ENCODE data around the gene NSD2.

DNA sequence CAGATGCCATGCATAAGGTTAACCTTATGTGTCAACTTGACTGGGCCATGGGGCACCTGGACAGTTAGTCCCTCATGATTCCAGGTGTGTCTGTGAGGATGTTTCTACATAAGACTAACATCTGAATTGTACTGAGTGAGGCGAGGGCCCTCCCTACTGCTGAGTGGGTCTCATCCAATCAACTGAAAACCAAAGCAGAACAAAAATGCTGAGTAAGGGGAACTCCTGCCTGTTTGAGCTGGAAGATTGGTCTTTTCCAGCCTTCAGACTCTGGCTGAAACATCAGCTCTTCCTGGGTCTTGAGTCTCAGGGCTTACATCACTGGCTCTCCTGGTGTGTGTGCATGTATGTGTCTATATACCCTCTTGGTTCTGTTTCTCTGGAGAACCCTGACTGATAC is 123.7 kb downstream of the NSD2 start:
- no peak for TF ChIP-seq CTCF (IDR thresholded peaks at IDR 0.05)
- no peak for TF ChIP-seq POLR2A (IDR thresholded peaks at IDR 0.05)
